ENCODE results near the gene PCED1A.

The PCED1A gene

DNA sequence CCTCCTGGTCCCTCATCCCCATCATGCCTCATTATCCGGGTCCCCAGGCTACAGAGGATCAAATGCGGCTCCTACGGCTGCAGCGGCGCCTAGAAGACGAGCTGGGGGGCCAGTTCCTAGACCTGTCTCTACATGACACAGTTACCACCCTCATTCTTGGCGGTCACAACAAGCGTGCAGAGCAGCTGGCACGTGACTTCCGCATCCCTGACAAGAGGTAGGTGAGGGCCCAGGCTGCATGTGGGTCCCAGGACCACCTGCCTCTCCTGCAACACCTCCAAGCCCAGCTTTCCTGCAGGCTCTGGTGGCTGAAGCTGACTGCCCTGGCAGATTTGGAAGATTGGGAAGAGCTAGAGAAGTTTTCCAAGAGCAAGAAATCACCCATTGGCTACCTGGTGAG is 24.6 kb upstream of the PCED1A start:
- no CpG with 5 or more reads among the region's 10 CpGs for WGBS (ENCODE audit: extremely low coverage, insufficient coverage, insufficient read length)
- no peak overlapping the region for H2BK12ac ChIP-seq (ENCODE audit: low read length)
- H3K23ac ChIP-seq (ENCODE audit: low read length) = no peak overlapping the region
- H2BK5ac ChIP-seq (ENCODE audit: low read depth, low read length, poor library complexity) = no peak overlapping the region
- no peak overlapping the region for H4K91ac ChIP-seq (ENCODE audit: low read depth, low read length)
- peak overlapping the region; percentile 12 for H3K4me3 ChIP-seq (ENCODE audit: low read depth, low read length)
- no peak for DNase-seq
- no peak overlapping the region for H2AFZ ChIP-seq (ENCODE audit: insufficient read depth, low read length, poor library complexity)
- no peak overlapping the region for H3K9ac ChIP-seq (ENCODE audit: low read length)
- H3K14ac ChIP-seq (ENCODE audit: low read length) = no peak overlapping the region
- H3K79me1 ChIP-seq (ENCODE audit: low read length) = no peaks in the 10 kb centered on the region
- no peak overlapping the region for H3K4ac ChIP-seq (ENCODE audit: low read depth, low read length)
- H2AK5ac ChIP-seq (ENCODE audit: low read length) = no peak overlapping the region
- H3K27ac ChIP-seq (ENCODE audit: low read depth, low read length) = no peak overlapping the region
- H3K9me3 ChIP-seq (ENCODE audit: insufficient read depth, low read depth, low read length) = no peaks in the 10 kb centered on the region
- H3K4me1 ChIP-seq (ENCODE audit: control insufficient read depth in 1 of 2, insufficient read depth in 2 of 2, low read length in 2 of 2) = no peaks in the 10 kb centered on the region
- H3K36me3 ChIP-seq (ENCODE audit: control insufficient read depth in 1 of 2, insufficient read depth in 2 of 2, low read length in 2 of 2) = peaks cover 38 to 39% of the 10 kb centered on the region in 2 experiments
- H4K8ac ChIP-seq (ENCODE audit: low read depth, low read length) = no peak overlapping the region
- H2BK120ac ChIP-seq (ENCODE audit: insufficient read depth, low read length, poor library complexity) = no peak overlapping the region
- H3K27me3 ChIP-seq (ENCODE audit: insufficient read depth, low read length) = no peaks in the 10 kb centered on the region
- no peak overlapping the region for H3K18ac ChIP-seq (ENCODE audit: low read length)
- H3K79me2 ChIP-seq (ENCODE audit: control insufficient read depth, insufficient read depth, low read length, poor library complexity) = no peaks in the 10 kb centered on the region
- no peak overlapping the region for H4K12ac ChIP-seq (ENCODE audit: low read depth, low read length)
- H3K4me2 ChIP-seq (ENCODE audit: low read length) = no peak overlapping the region

DNA sequence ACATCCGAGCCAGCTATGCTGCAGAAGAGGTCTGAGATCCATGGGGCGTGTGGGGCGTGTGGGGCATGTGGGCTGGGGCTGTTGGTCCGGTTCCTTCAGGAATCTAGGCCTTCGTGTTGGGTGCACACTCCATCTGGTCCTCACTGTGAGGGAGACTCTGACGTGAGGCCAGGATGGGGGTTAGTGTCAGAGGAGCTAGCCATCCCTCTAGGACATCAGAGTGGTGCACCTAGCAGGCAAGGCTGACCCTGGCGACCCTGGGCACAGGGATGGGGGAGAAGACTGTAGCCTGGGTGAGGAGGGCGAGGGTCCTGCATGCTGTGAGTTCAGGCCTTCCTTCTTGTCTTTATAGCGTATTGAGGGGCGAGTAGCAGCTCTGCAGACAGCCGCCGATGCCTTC is 24.2 kb upstream of the PCED1A start:
- Histone ChIP-seq H3K4ac (ENCODE audit: low read depth, low read length) (no peak overlapping the region), H3K4me1 (ENCODE audit: control insufficient read depth in 1 of 2, insufficient read depth in 2 of 2, low read length in 2 of 2) (no peaks in the 10 kb centered on the region), H3K9ac (ENCODE audit: low read length) (no peak overlapping the region), H3K27me3 (ENCODE audit: insufficient read depth, low read length) (no peaks in the 10 kb centered on the region), H3K14ac (ENCODE audit: low read length) (no peak overlapping the region), H2BK5ac (ENCODE audit: low read depth, low read length, poor library complexity) (no peak overlapping the region), H3K9me3 (ENCODE audit: insufficient read depth, low read depth, low read length) (no peaks in the 10 kb centered on the region), H3K79me2 (ENCODE audit: control insufficient read depth, insufficient read depth, low read length, poor library complexity) (no peaks in the 10 kb centered on the region), H2BK12ac (ENCODE audit: low read length) (no peak overlapping the region), H3K4me2 (ENCODE audit: low read length) (no peak overlapping the region), H4K91ac (ENCODE audit: low read depth, low read length) (no peak overlapping the region), H3K79me1 (ENCODE audit: low read length) (no peaks in the 10 kb centered on the region), H3K27ac (ENCODE audit: low read depth, low read length) (no peak overlapping the region), H2AK5ac (ENCODE audit: low read length) (no peak overlapping the region), H3K23ac (ENCODE audit: low read length) (no peak overlapping the region), H2BK120ac (ENCODE audit: insufficient read depth, low read length, poor library complexity) (no peak overlapping the region), H3K18ac (ENCODE audit: low read length) (no peak overlapping the region), H3K36me3 (ENCODE audit: control insufficient read depth in 1 of 2, insufficient read depth in 2 of 2, low read length in 2 of 2) (peaks cover 38 to 39% of the 10 kb centered on the region in 2 experiments), H3K4me3 (ENCODE audit: low read depth, low read length) (no peak overlapping the region), H4K8ac (ENCODE audit: low read depth, low read length) (no peak overlapping the region), H2AFZ (ENCODE audit: insufficient read depth, low read length, poor library complexity) (no peak overlapping the region), H4K12ac (ENCODE audit: low read depth, low read length) (no peak overlapping the region)
- WGBS (ENCODE audit: extremely low coverage, insufficient coverage, insufficient read length) = no CpG with 5 or more reads among the region's 12 CpGs
- DNase-seq = peak; percentile 15 to 64

DNA sequence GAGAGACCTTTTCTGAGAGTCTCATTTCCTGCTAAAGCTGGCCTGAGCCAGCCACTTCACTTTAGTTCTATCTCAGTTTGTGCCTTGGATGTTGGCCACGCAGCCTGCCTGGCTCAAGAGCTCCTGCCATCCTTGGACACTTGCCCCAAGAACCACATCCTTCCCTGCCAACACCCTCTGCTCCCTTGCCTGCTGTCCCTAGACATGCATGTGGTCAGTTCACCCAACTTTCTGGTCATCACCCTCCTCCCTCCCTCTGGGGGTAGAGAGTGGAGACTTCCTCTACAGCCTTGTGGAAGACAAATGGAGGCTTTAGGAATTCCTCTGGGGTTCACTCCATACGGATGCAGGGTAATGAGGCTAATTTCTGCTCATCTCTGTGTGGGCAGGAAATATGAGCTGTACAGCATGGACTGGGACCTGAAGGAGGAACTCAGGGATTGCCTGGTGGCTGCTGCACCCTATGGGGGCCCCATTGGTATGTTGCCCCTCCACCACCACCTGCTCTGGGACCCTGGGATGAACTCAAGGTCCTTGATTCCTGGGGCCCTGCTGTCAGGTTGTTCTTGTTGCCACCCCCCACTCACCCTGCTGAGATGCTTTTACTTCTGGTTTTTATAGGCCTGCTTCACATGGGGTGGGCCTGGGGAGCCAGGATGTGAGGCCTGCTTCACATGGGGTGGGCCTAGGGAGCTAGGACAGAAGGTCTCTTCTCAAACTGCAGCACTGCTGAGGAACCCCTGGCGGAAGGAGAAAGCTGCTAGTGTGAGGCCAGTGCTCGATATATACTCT is 19.1 kb upstream of the PCED1A start:
- Histone ChIP-seq H3K79me1 (ENCODE audit: low read length) (no peaks in the 10 kb centered on the region), H3K14ac (ENCODE audit: low read length) (no peak overlapping the region), H4K8ac (ENCODE audit: low read depth, low read length) (no peak overlapping the region), H2BK5ac (ENCODE audit: low read depth, low read length, poor library complexity) (no peak overlapping the region), H3K36me3 (ENCODE audit: control insufficient read depth in 1 of 2, insufficient read depth in 2 of 2, low read length in 2 of 2) (peaks cover 20 to 24% of the 10 kb centered on the region in 2 experiments), H4K12ac (ENCODE audit: low read depth, low read length) (no peak overlapping the region), H2BK120ac (ENCODE audit: insufficient read depth, low read length, poor library complexity) (no peak overlapping the region), H2AK5ac (ENCODE audit: low read length) (no peak overlapping the region), H3K79me2 (ENCODE audit: control insufficient read depth, insufficient read depth, low read length, poor library complexity) (no peaks in the 10 kb centered on the region), H3K18ac (ENCODE audit: low read length) (no peak overlapping the region), H3K27ac (ENCODE audit: low read depth, low read length) (no peak overlapping the region), H3K4me2 (ENCODE audit: low read length) (no peak overlapping the region), H3K4me1 (ENCODE audit: control insufficient read depth in 1 of 2, insufficient read depth in 2 of 2, low read length in 2 of 2) (no peaks in the 10 kb centered on the region), H3K9me3 (ENCODE audit: insufficient read depth, low read depth, low read length) (no peaks in the 10 kb centered on the region), H3K4me3 (ENCODE audit: low read depth, low read length) (no peak overlapping the region), H2BK12ac (ENCODE audit: low read length) (no peak overlapping the region), H2AFZ (ENCODE audit: insufficient read depth, low read length, poor library complexity) (no peak overlapping the region), H3K4ac (ENCODE audit: low read depth, low read length) (no peak overlapping the region), H3K23ac (ENCODE audit: low read length) (no peak overlapping the region), H3K9ac (ENCODE audit: low read length) (no peak overlapping the region), H4K91ac (ENCODE audit: low read depth, low read length) (no peak overlapping the region), H3K27me3 (ENCODE audit: insufficient read depth, low read length) (no peaks in the 10 kb centered on the region)
- DNase-seq = no peak
- no CpG with 5 or more reads among the region's 4 CpGs for WGBS (ENCODE audit: extremely low coverage, insufficient coverage, insufficient read length)

DNA sequence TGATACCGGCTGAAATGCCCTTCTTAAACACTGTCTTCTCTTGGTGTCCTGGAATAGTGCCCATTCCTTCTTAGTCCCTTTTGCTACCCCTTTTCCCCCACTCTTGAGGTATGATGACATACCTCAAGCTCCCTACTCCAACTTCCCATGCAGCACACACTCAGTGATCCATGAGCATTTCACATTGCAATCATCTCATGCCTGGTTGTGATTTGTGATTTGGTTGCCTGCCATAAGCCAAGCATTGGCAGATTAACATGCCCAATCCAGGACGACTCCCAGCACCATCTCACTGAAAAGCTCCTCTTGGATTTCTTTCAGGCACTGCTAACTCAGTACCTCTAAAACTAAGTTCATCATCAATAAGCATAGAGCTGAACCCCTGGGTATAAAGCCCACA is 18.1 kb upstream of the PCED1A start:
- no peaks in the 10 kb centered on the region for H3K79me1 ChIP-seq (ENCODE audit: low read length)
- no peak overlapping the region for H2BK120ac ChIP-seq (ENCODE audit: insufficient read depth, low read length, poor library complexity)
- no peak overlapping the region for H3K14ac ChIP-seq (ENCODE audit: low read length)
- H3K18ac ChIP-seq (ENCODE audit: low read length) = no peak overlapping the region
- peaks cover 13 to 18% of the 10 kb centered on the region in 2 experiments for H3K36me3 ChIP-seq (ENCODE audit: control insufficient read depth in 1 of 2, insufficient read depth in 2 of 2, low read length in 2 of 2)
- no peaks in the 10 kb centered on the region for H3K27me3 ChIP-seq (ENCODE audit: insufficient read depth, low read length)
- no peak overlapping the region for H4K8ac ChIP-seq (ENCODE audit: low read depth, low read length)
- H4K91ac ChIP-seq (ENCODE audit: low read depth, low read length) = no peak overlapping the region
- no peak overlapping the region for H3K4me2 ChIP-seq (ENCODE audit: low read length)
- H2BK5ac ChIP-seq (ENCODE audit: low read depth, low read length, poor library complexity) = no peak overlapping the region
- no peak overlapping the region for H2AFZ ChIP-seq (ENCODE audit: insufficient read depth, low read length, poor library complexity)
- no peak for DNase-seq
- no peak overlapping the region for H3K27ac ChIP-seq (ENCODE audit: low read depth, low read length)
- no peak overlapping the region for H3K4ac ChIP-seq (ENCODE audit: low read depth, low read length)
- no peak overlapping the region for H2BK12ac ChIP-seq (ENCODE audit: low read length)
- H3K23ac ChIP-seq (ENCODE audit: low read length) = no peak overlapping the region
- no peaks in the 10 kb centered on the region for H3K79me2 ChIP-seq (ENCODE audit: control insufficient read depth, insufficient read depth, low read length, poor library complexity)
- WGBS (ENCODE audit: extremely low coverage, insufficient coverage, insufficient read length) = no CpG with 5 or more reads among the region's 2 CpGs
- H3K9ac ChIP-seq (ENCODE audit: low read length) = no peak overlapping the region
- no peaks in the 10 kb centered on the region for H3K9me3 ChIP-seq (ENCODE audit: insufficient read depth, low read depth, low read length)
- no peak overlapping the region for H2AK5ac ChIP-seq (ENCODE audit: low read length)
- H4K12ac ChIP-seq (ENCODE audit: low read depth, low read length) = no peak overlapping the region
- no peak overlapping the region for H3K4me3 ChIP-seq (ENCODE audit: low read depth, low read length)
- no peaks in the 10 kb centered on the region for H3K4me1 ChIP-seq (ENCODE audit: control insufficient read depth in 1 of 2, insufficient read depth in 2 of 2, low read length in 2 of 2)

Measured in trophoblast cell (in vitro differentiated cells and primary cell).